Right renal pelvis (tissue), 4 donors: ENCODE measurements around the gene CHST9. TPM values are rescaled to one million over a fixed set of nuclear protein-coding genes. Genes with fewer than 3 reads are reported as not detected.
"Not testable (repeated sequence)": the region's sequence is repeated elsewhere in the genome, so short reads cannot be mapped to it uniquely, and the experiment has no call there.

Experiments
- DNase-seq, 4 donors: peaks; one replicate each; pipeline ENCODE4 v3.0.0-alpha.2; 2013; ENCODE audit warnings: low read depth in 4 of 4, low spot score in 3 of 4, missing footprints in 1 of 4
- polyA plus RNA-seq, 4 donors: library from polyadenylated mRNA; unstranded; fragments of 120-200 nt; gene quantifications; one replicate each; pipeline ENCODE4 v1.2.1, GENCODE V29; 2013; ENCODE audit not compliant: insufficient read length in 4 of 4

CHST9 gene
- polyA plus RNA-seq, 4 donors = 4.5 to 6.3 (median 4.8) TPM

DNA sequence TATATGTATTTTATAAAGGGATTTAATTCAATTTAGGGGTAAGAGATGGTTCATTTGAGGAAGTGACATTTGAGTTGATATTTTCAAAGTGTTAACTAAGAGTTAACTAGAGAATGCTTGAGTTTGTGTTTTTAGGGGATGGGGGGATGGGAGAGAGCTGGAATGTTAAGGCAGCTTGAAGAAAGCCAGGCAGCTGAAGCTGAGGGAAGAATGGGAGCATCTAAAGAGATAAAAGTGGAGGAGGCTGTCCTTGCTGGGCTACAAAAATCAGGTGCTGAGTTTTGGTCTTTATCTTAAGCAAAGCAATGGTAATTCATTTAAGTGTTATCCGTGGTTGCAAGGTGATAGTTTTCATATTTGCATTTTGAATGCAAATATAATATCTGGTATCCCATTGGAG, 9.2 kb downstream of the CHST9 start:
- DNase-seq = no peak

DNA sequence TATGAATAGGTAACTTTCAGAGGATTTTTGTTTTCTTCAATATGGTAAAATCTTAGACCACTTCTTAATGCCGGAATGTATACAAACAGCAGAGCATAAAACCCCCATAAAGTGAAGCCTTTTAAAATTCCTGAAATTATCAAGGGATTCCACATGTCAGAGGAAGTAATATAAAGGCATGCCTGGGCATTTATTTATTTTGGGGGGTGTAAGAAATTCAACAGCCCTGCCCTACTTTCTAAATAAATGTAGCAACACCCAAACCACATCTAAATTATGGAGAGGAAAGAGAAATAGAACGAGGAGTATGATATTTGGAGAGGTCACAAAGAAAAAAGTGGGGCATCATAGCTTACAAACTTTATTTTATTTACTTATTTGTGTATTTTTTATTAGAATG, 9.9 kb downstream of the CHST9 start:
- no peak for DNase-seq

DNA sequence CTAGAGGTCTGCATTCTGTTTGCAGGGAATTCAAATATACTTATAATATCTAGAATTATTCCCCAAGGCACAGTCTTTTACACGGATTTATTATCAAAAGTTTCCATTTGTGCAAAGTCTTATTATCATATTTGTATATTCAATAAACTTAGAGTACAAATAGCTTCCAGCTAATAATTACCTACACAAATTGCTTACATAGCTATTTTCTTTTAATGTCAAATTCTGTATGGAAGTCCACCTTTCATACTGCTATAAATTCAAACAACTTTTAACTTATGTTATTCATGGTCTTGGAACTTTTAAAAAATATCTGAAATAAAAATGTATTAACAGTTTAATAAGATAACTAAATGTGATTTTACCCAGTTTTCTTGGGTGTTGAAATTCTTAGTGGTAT, 13.1 kb downstream of the CHST9 start:
- DNase-seq = no peak

DNA sequence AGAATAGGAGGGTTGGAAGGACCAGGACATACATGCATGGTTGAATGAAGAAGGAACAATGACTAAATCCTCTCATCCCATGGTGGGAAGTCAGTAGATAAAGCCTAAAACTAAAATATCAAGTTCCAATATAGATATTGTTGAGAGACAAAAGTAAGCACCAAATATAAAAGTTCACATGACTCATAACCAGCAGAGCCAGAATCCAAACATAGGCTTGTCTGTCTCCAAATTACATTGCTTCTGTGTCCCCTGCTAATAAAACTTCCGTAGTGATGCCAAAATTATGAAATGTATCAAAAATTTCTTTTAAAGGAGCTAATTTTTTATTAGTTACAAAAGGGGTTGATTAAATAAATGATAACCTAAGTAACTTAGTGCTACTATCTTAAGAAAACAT, 19.7 kb downstream of the CHST9 start:
- DNase-seq = no peak

DNA sequence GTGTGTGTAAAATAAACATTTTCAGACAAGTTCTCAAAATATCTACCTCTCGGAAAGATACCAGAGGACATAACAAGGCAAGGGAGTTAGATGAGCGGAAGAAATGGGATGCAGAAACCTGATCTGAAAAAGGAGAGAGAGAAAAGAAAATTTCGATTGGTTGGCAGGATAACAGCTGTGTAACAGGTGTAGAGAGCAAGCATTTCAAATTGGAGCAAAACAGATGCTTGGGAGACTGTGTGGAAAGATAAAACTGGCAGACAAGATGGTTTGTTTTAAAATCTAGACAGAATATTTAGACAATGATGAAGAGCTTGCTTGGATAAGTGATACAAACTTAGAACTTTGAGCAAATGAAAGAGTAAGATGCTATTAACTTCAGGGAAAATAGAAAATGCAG, 20.2 kb downstream of the CHST9 start:
- no peak for DNase-seq

DNA sequence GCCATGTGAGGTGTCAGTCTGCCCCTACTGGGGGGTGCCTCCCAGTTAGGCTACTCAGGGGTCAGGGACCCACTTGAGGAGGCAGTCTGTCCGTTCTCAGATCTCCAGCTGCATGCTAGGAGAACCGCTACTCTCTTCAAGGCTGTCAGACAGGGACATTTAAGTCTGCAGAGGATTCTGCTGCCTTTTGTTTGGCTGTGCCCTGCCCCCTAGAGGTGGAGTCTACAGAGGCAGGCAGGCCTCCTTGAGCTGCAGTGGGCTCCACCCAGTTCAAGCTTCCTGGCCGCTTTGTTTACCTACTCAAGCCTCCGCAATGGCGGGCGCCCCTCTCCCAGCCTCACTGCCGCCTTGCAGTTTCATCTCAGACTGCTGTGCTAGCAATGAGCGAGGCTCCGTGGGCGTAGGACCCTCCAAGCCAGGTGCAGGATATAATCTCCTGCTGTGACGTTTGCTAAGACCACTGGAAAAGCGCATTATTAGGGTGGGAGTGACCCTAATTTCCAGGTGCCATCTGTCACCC, 21.9 kb downstream of the CHST9 start:
- not testable (repeated sequence) for DNase-seq

DNA sequence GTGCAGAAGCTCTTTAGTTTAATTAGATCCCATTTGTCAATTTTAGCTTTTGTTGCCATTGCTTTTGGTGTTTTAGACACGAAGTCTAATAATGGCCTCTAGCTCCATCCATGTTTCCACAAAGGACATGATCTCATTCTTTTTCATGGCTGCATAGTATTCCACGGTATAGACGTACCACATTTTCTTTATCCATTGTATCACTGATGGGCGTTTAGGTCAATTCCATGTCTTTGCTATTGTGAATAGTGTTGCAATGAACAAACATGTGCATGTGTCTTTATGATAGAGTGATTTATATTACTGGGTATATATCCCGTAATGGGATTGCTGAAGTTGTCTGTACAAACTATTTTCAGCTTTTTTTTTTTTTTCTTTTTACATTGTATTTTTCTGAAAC, 35.9 kb downstream of the CHST9 start:
- not testable (repeated sequence) for DNase-seq

DNA sequence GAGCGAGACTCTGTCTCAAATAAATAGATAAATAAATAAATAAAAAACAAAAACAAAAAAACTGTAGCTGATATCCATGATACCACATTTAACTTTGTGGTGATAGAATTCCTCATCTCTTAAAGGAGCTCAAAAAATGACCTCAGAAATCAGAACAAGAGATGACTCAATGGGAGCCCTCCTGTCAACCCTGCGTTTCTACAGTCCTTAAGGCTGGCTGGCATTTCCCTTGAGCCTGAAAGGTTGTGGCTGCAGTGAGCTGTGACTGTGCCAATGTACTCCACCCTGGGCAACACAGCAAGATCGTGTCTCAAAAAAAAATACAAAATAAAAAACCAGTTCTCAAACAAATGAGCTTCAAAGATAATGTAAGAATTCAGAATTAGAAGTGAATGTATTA, 40.4 kb downstream of the CHST9 start:
- DNase-seq = no peak

DNA sequence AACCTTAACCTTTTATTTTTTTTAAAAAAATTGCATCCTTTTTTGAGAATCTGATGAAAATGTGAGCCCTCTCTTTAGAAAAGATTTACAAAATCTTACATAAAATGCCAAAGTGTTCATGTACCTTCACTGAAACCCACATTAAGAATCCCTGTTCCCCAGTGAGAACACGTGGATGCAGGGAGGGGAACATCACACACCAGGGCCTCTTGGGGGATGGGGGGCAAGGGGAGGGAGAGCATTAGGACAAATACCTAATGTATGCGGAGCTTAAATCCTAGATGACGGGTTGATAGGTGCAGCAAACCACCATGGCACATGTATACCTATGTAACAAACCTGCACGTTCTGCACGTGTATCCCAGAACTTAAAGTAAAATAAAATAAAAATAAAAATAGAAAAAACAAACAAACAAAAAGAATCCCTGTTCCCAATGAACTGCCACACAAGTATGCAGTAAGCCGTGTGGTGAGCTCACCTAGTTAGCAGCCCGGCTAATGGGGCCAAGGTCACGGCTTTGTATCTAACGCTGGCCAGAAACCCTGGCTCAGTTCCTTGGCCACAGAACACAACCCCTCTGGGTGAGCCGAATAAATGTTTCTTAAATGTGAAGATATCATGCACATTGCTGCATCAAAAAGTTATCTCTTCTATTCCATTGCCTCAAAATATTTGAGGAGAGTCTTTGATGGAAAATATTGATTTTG, 41.4 kb downstream of the CHST9 start:
- DNase-seq = no peak

DNA sequence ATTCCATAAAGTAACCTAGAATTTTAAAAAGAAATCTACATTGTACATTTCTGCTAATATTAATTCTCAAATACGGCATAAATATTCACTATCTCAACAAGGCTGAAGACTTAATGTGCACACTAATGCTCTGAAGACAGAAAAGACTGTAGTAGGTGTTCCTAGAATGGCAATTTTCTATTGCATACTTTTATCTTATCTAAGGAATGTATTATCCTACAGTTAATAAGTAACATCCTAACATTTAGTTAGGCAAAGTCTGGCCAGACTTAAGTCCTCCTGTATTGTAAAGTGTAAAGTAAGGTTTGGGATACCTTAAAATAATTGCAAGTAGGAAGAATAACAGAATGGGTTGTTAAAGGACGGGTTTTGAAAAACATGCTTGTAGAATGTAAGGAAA, 42.2 kb downstream of the CHST9 start:
- DNase-seq = no peak

DNA sequence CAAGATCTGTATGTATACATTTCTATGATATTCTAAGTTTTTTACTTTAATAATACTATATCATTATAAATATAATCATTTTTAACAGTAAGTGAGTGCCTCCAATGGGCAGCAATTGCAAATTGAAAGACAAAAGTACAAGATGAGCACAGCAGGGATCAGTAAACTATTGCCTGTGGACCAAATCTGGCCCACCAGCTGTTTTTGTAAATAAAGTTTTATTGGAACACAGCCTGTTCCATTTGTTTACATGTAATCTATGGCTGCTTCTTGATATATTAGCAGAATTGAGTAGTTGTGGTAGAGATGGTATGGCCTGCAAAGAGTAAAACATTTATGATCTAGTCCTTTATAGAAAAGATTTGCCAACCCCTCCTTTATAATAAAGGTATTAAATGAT, 43.2 kb downstream of the CHST9 start:
- DNase-seq = no peak

DNA sequence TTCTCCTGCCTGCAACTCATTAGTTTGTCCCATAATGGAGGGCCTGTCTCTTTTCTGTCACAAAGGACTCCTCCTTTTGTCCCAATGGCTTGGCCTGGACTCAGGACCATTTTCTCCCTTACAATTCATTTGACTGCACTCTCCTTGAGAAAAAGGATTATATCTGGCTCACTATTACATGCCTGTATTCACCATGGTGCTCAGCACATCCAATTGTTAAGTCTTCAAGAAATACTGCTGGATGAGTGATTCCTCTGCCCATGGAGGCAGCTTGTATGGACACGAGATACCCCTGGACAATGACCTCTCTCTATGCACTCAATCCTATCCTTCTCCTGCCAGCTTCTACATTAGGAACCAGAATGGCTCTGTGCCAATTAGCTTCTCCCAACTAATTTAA, 47.0 kb downstream of the CHST9 start:
- no peak for DNase-seq

DNA sequence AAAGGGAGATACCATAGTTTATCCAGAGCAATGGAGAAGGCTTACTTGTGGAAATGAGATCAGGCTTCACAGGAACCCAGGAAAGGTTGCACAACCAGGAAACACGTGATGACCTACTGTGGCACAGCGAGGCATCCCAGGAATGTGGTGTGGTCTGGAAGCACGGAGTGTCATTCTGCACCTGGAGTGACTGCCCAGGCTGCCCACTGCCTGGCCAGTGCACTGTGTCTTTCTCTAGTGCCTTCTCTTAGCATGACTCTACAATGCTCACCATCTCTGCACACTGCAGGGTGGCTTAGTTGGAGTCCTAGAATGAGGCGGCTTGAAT, 48.9 kb downstream of the CHST9 start:
- no peak for DNase-seq

DNA sequence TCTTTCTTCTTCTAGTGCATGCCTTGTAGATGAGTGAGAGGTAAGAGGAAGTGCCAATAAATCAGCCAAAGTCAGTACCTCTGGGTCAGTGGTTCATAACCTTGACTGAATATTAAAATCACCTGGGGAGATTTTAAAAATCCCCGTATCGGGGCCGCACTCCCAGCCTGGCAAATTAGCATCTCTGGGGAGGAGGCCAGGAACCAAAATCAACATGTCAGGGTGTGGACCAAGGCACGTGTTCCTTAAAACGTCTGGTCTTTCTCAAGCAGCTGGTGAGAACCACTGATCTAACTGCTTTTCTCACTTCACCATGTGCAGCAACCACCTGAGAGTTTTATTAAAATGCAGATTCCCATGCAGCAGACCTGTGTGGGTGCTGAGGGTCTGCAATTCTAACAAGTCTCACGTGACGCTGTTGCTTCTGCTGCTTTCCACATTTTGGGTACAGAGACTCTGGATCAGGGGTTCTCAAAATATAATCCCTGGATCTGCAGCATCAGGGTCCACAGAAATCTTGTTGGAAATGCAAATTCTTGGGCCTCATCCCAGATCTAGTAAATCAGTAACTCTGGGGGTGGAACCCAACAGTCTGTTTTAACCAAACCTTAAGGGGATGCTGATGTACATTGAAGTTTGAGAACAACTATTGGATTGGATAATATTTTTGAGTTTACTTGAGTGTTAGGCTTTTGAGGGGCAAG, 49.5 kb downstream of the CHST9 start:
- DNase-seq = no peak

DNA sequence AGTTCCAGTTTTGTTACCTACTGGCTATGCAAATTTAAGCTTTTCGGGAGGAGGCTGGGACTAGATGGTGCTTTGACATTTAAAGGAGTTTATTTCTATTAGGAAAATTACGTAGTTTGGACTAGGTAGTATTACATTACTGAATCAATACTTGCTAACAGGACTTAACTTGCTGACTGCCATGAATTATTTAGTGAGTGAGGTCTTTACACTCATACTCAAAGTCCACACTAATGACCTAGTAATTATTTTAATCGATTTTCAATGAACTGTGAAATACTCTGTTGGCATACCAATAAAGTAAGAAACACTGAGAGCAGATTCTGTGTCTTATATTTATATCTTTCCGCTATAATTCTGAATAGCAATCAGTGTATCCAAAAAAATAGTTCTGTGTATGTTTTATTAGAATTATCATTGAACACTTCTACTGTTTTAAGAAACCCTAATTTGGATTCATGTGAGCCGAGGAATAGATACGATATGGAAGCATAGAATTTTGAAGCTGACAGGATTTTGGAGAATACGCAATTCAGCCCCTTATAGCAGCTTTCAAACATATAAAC, 55.0 kb downstream of the CHST9 start:
- DNase-seq = no peak

DNA sequence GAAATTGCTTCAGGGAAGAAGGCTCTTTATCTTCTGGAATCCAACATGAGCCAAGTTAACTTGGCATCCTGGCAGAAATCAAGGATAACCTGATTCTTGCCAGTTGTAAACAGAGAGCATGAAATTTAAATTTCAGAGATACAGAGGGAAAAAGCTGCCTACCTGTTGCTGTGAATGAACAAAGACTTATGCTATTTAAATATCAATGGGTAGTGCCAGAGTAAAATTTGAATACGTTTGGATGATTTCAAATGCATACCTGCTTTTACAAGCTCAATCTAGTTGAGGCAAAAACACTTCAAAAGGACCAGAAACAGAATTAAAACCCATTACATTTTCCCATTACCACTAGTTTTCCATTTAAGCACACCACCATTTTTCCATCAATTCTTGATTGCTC, 60.9 kb downstream of the CHST9 start:
- DNase-seq = no peak

DNA sequence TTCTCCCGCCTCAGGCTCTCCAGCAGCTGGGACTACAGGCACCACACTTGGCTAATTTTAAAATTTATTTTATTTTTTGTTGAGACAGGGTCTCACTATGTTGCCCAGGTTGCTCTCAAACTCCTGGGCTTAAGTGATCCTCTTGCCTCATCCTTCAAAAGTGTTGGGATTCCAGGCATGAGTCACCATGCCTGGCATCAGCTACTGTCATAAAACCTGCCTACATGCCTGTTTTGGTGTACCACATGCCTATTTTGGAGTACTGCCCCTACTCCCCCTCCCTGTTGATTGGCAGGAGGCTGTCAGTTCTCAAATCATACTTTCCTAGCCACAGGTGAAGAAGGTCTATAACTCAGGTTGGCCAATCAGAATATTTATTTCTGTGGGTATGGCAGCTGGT, 64.0 kb downstream of the CHST9 start:
- no peak for DNase-seq

DNA sequence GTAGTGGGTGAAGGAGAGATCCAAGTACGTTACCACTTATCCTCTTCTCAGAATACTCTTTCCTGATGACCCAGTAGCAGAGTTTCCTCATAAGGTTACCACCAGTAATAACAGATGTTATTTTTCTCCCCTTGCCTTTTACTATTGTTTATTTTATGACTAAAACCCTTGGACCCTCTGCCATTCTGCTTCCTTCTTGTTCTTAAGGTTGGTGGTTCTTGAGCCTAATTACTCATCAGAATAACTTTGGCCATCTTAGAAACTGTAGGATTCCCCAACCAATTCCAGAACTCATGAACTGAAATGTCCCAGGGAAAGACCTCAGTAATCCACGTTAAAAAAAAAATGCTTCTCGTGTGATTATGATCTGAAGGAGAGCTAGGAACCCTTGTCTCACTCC, 64.9 kb downstream of the CHST9 start:
- DNase-seq = no peak

DNA sequence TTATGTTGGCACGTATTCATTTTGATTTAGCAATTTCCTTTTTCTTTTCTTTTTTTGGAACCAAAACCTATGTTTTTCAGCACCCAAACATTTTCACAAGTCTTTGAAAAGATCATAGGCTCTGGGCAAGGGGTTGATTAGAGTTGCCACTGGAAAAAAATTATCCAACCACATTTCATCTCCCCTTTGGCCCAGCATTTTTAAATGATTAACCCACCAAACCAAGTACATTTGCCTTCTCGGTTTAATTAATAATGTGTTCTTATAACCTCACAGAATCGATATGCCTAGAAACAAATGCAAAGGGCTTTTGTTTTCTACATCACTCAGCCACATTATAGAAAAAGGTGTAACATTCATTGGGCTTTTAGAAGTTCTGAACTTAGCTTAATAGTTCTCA, 66.1 kb downstream of the CHST9 start:
- no peak for DNase-seq

DNA sequence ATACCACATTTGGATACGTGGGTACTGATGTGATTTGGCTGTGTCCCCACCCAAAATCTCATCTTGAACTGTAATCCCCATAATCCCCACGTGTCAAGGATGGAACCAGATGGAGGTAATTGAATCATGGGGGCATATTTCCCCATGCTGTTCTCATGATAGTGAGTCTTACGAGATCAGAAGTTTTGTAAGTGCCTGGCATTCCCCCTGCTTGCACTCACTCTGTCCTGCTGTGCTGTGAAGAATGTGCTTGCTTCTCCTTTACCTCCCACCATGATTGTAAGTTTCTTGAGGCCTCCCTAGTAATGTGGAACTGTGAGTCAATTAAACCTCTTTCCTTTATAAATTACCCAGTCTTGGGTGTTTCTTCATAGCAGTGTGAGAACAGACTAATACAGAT, 70.3 kb downstream of the CHST9 start:
- no peak for DNase-seq

DNA sequence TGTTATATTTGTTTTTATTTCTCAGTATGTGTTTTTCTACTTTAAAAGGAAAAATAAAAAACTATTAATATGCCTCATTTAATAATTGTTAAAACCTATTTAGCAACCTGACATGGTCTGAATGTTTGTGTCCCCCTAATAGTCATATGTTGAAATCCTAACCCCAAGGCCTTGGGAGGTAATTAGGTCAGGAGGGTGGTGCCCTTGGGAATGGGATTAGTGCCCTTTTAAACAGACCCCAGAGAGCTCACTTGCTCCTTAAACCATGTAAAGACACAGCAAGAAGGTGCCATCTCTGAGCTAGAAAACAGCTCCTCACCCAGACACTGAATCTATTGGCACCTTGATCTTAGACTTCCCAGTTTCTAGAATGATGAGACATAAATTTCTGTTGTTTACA, 71.8 kb downstream of the CHST9 start:
- DNase-seq = no peak

DNA sequence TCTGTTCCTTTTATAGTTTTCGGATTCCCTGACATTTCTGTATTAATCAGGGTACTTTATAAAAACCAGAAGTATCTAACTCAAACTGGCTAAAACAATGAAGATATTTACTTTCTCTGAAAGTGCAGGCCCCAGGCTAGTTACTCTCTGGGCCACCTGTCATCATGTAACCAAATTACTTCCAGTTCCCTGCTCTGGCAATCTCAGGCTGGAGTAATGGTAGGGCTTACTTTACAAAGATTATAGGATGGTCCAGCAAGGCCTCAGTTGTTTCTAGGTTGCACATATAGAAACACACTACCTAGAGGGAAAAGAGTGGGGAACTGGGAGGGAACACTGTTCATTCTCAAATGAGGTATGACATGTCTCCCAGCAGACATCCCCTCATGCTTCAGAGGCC, 74.8 kb downstream of the CHST9 start:
- DNase-seq = no peak
